Thyroid gland (tissue), 4 donors: Measurements from ENCODE around the gene P4HTM.

Experiments used
- POLR2A ChIP-seq, 2 donors: fragments of 450-650 bp; IDR thresholded peaks; one replicate each; pipeline ENCODE4 v1.6.1; 2017; ENCODE audit warnings: antibody characterized with exemption in 2 of 2, mild to moderate bottlenecking in 2 of 2, moderate library complexity in 1 of 2
- TF ChIP-seq, protein P1 (sequence below), 6 experiments: fragments of 200-600 bp in 3 of 6; fragments of 450-650 bp in 3 of 6; sonication (generic) in 3 of 6; IDR thresholded peaks; one replicate each; pipeline ENCODE4 v1.5.1; 2016 to 2019; ENCODE audit warnings: antibody characterized with exemption in 6 of 6, mild to moderate bottlenecking in 2 of 6, inconsistent platforms in 1 of 6, moderate library complexity in 1 of 6

GRCh38 chr3:48990636-48991469, 812 bp downstream of the P4HTM start:
- TF ChIP-seq, protein P1, sequence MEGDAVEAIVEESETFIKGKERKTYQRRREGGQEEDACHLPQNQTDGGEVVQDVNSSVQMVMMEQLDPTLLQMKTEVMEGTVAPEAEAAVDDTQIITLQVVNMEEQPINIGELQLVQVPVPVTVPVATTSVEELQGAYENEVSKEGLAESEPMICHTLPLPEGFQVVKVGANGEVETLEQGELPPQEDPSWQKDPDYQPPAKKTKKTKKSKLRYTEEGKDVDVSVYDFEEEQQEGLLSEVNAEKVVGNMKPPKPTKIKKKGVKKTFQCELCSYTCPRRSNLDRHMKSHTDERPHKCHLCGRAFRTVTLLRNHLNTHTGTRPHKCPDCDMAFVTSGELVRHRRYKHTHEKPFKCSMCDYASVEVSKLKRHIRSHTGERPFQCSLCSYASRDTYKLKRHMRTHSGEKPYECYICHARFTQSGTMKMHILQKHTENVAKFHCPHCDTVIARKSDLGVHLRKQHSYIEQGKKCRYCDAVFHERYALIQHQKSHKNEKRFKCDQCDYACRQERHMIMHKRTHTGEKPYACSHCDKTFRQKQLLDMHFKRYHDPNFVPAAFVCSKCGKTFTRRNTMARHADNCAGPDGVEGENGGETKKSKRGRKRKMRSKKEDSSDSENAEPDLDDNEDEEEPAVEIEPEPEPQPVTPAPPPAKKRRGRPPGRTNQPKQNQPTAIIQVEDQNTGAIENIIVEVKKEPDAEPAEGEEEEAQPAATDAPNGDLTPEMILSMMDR (IDR thresholded peaks at IDR 0.05): no peak
- no peak for TF ChIP-seq POLR2A (IDR thresholded peaks at IDR 0.05)
